Neural progenitor cell (in vitro differentiated cells): ENCODE measurements around the gene FAM221A. TPM values are rescaled to one million over a fixed set of nuclear protein-coding genes. Genes with fewer than 3 reads are reported as not detected.

ENCODE experiments used
- DNase-seq: peaks from one replicate; pipeline ENCODE4 v3.0.0-alpha.2; 2016; ENCODE audit warnings: low spot score
- H2AFZ ChIP-seq: fragments of 200-600 bp; sonication (generic); replicated peaks from 2 replicates; pipeline ENCODE4 v1.6.1; 2016; ENCODE audit warnings: antibody characterized with exemption
- H3F3A ChIP-seq: fragments of 200-600 bp; sonication (generic); 2 replicates; pipeline ENCODE4 v1.6.1; 2016; ENCODE audit warnings: antibody characterized with exemption, low read depth
- H3K27ac ChIP-seq: fragments of 200-600 bp; sonication (generic); 2 replicates; pipeline ENCODE4 v1.5.1; 2016; ENCODE audit warnings: mild to moderate bottlenecking
- H3K27me3 ChIP-seq: fragments of 200-600 bp; sonication (generic); 2 replicates; pipeline ENCODE4 v1.6.1; 2016; ENCODE audit warnings: mild to moderate bottlenecking, moderate library complexity
- H3K36me3 ChIP-seq: fragments of 200-600 bp; sonication (generic); 2 replicates; pipeline ENCODE4 v1.5.1; 2016
- H3K4me1 ChIP-seq: fragments of 200-600 bp; sonication (generic); 2 replicates; pipeline ENCODE4 v1.6.1; 2016; ENCODE audit warnings: mixed run types
- H3K4me2 ChIP-seq: fragments of 200-600 bp; sonication (generic); 2 replicates; pipeline ENCODE4 v1.6.1; 2016
- H3K4me3 ChIP-seq: fragments of 200-600 bp; sonication (generic); 2 replicates; pipeline ENCODE4 v1.5.1; 2016
- H3K79me2 ChIP-seq: fragments of 200-600 bp; sonication (generic); 2 replicates; pipeline ENCODE4 v1.6.1; 2016; ENCODE audit warnings: low read depth
- H3K9ac ChIP-seq: fragments of 200-600 bp; sonication (generic); 2 replicates; pipeline ENCODE4 v1.6.1; 2016
- H3K9me3 ChIP-seq: fragments of 200-600 bp; sonication (generic); 2 replicates; pipeline ENCODE4 v1.5.1; 2016; ENCODE audit warnings: low read depth
- H4K20me1 ChIP-seq: fragments of 200-600 bp; sonication (generic); 2 replicates; pipeline ENCODE4 v1.6.1; 2016; ENCODE audit warnings: low read depth
- H3K27ac Mint-ChIP-seq: 3 replicates; pipeline ENCODE4 v1.8.0; 2021; ENCODE audit warnings: mixed read lengths
- H3K27me3 Mint-ChIP-seq: 2 replicates; pipeline ENCODE4 v1.8.0; 2022; ENCODE audit warnings: low read depth, mild to moderate bottlenecking, inconsistent platforms, moderate library complexity, mixed read lengths; ENCODE audit not compliant: insufficient read depth
- H3K36me3 Mint-ChIP-seq: 3 replicates; pipeline ENCODE4 v1.8.0; 2021; ENCODE audit warnings: mixed read lengths
- H3K4me1 Mint-ChIP-seq: 3 replicates; pipeline ENCODE4 v1.8.0; 2021; ENCODE audit warnings: mixed read lengths
- H3K4me3 Mint-ChIP-seq: 3 replicates; pipeline ENCODE4 v1.8.0; 2021; ENCODE audit warnings: mild to moderate bottlenecking, moderate library complexity, mixed read lengths
- H3K9me3 Mint-ChIP-seq: 3 replicates; pipeline ENCODE4 v1.8.0; 2020; ENCODE audit warnings: mixed read lengths
- CTCF ChIP-seq: fragments of 200-600 bp; sonication (generic); IDR thresholded peaks from 2 replicates; pipeline ENCODE4 v1.5.1; 2017; ENCODE audit warnings: antibody characterized with exemption, mild to moderate bottlenecking
- EZH2 ChIP-seq: fragments of 200-600 bp; sonication (generic); IDR thresholded peaks from 2 replicates; pipeline ENCODE4 v1.6.1; 2017; ENCODE audit warnings: antibody characterized with exemption, mild to moderate bottlenecking, moderate library complexity
- EZH2phosphoT487 ChIP-seq: fragments of 200-600 bp; sonication (generic); IDR thresholded peaks from 2 replicates; pipeline ENCODE4 v1.6.1; 2017; ENCODE audit warnings: antibody characterized with exemption
- total RNA-seq: library from RNA; depleted of rRNA; stranded (reverse); fragments of >200 nt; gene quantifications from 2 replicates; pipeline ENCODE4 v1.2.3, GENCODE V29; 2015; ENCODE audit warnings: low replicate concordance

Gene FAM221A
- total RNA-seq, 1 donor from 2014 or later, result 26.2 TPM

GRCh38 chr7:23710000-23710399 is 30.0 kb downstream of the FAM221A start, which contains the start of gene STK31:
TSS of gene STK31 (plus strand) at chr7:23710219. CDS start at chr7:23710286, 67 bp downstream.
- Mint-ChIP-seq H3K4me3 (no peak within 1 kb of the TSS), H3K4me1 (no peaks in the 10 kb centered on the region), H3K36me3 (peaks cover 16% of the 10 kb centered on the region), H3K9me3 (peaks cover 14% of the 10 kb centered on the region), H3K27me3 (peaks cover 4% of the 10 kb centered on the region), H3K27ac (no peak within 1 kb of the TSS)
- H2AFZ ChIP-seq, result no peak within 1 kb of the TSS
- TF ChIP-seq EZH2 (no peak), EZH2phosphoT487 (no peak), CTCF (no peak)
- no peak within 1 kb of the TSS for H3K4me3 ChIP-seq
- no peak within 1 kb of the TSS for H3K4me2 ChIP-seq
- no peaks in the 10 kb centered on the region for H3F3A ChIP-seq
- no peak within 1 kb of the TSS for H3K9ac ChIP-seq
- H3K79me2 ChIP-seq, result no peaks in the 10 kb centered on the region
- peaks cover 5% of the 10 kb centered on the region for H3K9me3 ChIP-seq
- H3K36me3 ChIP-seq, result peaks cover 11% of the 10 kb centered on the region
- H3K4me1 ChIP-seq, result no peaks in the 10 kb centered on the region
- H3K27me3 ChIP-seq, result no peaks in the 10 kb centered on the region
- DNase-seq, result no peak
- no peak within 1 kb of the TSS for H3K27ac ChIP-seq
- no peaks in the 10 kb centered on the region for H4K20me1 ChIP-seq

- Mint-ChIP-seq H3K4me3 (no peak overlapping the region), H3K9me3 (no peaks in the 10 kb centered on the region), H3K4me1 (no peaks in the 10 kb centered on the region), H3K27me3 (no peaks in the 10 kb centered on the region), H3K27ac (no peak overlapping the region), H3K36me3 (no peaks in the 10 kb centered on the region)
- Histone ChIP-seq H3K27ac (no peak overlapping the region), H3K27me3 (no peaks in the 10 kb centered on the region), H3K4me3 (no peak overlapping the region), H2AFZ (peak overlapping the region; percentile 26), H3K9ac (no peak overlapping the region), H4K20me1 (no peaks in the 10 kb centered on the region), H3K79me2 (no peaks in the 10 kb centered on the region), H3K4me1 (no peaks in the 10 kb centered on the region), H3F3A (no peaks in the 10 kb centered on the region), H3K36me3 (no peaks in the 10 kb centered on the region), H3K4me2 (no peak overlapping the region), H3K9me3 (no peaks in the 10 kb centered on the region)
- DNase-seq, result peak; percentile 67
- TF ChIP-seq EZH2, result no peak
- peak; percentile 82 for TF ChIP-seq CTCF
- TF ChIP-seq EZH2phosphoT487, result no peak
These were observed 32.6 kb downstream of the FAM221A start for GRCh38 chr7:23712368-23713284.

GRCh38 chr7:23713285-23714149 is 33.5 kb downstream of the FAM221A start:
- no peak overlapping the region for H3K27ac ChIP-seq
- TF ChIP-seq EZH2phosphoT487, result no peak
- TF ChIP-seq CTCF, result no peak
- TF ChIP-seq EZH2, result no peak
- H3K4me3 ChIP-seq, result no peak overlapping the region
- Mint-ChIP-seq H3K4me3 (no peak overlapping the region), H3K4me1 (no peaks in the 10 kb centered on the region), H3K27me3 (no peaks in the 10 kb centered on the region), H3K36me3 (no peaks in the 10 kb centered on the region), H3K9me3 (no peaks in the 10 kb centered on the region), H3K27ac (no peak overlapping the region)
- no peak overlapping the region for H3K9ac ChIP-seq
- H3K27me3 ChIP-seq, result no peaks in the 10 kb centered on the region
- H3K4me1 ChIP-seq, result no peaks in the 10 kb centered on the region
- H3K36me3 ChIP-seq, result no peaks in the 10 kb centered on the region
- no peaks in the 10 kb centered on the region for H3K79me2 ChIP-seq
- no peaks in the 10 kb centered on the region for H4K20me1 ChIP-seq
- no peak overlapping the region for H2AFZ ChIP-seq
- H3F3A ChIP-seq, result no peaks in the 10 kb centered on the region
- no peaks in the 10 kb centered on the region for H3K9me3 ChIP-seq
- no peak overlapping the region for H3K4me2 ChIP-seq
- no peak for DNase-seq
